Stimulated activated CD4-positive, alpha-beta T cell treated with anti-CD3 and anti-CD28 coated beads, Interleukin-15, amount 100 ng/mL, for 24 hours (primary cell): Measurements from ENCODE around the gene CLIC3.

Experiments used
- DNase-seq: peaks from one replicate; pipeline ENCODE4 v3.0.0-alpha.2; 2020

Gene CLIC3

GRCh38 chr9:136950656-136951276, 45.6 kb downstream of the CLIC3 start:
- no peak for DNase-seq

GRCh38 chr9:136949817-136950655, 46.3 kb downstream of the CLIC3 start:
- peak; percentile 98 for DNase-seq

DNA sequence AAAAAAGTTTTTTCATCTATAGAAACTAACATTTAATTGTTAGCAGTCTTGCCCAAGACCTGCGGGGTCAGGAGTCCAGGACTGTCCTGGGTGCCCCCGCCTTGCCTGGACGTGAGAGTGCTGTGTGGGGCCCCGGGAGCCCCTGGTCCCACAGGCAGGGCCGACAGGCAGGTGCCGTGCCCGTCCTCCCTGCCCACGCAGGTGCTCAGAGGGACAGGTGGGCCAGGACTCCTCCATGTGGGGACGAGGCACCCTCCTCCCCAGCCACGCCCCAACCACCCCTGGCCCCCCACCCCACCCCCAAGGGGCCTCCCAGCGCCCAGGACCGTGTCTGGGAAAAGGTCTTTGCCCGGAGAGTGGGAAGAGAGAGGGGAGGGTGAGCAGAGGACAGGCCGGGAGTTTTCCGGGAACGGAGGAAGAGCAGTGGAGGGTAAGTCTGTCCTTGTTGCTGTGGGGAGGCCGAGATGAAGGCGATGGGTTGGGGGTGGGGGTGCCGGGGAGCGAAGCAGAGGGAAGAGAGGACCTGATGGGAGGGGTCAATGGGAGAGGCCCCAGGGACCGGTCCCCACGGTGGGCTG, 47.0 kb downstream of the CLIC3 start:
- peak; percentile 31 for DNase-seq

DNA sequence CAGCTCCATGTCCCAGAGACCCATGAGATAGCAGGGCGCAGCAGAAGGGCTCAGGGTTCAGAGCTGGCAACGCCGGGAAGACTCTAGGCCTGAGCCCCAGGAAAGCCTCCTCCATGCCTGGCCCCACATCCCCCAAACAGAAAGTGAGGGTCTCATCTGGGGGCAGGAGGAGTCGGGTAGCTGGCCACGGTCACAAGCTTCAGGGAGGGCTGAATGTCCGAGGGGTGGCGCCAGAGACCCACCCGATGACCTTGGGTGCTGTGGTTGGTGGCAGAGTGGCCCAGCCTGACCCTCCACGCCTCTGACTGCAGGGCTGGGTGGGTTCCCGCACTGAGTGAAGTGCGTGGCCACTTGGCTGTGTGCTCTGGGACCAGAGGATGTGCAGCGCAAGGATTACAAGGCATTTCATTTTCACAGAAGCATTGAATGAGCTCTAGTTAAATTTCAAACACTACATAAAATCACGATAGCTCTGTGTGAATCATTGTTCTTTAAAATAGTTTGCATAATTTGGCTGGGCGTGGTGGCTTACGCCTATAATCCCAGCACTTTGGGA, 48.3 kb downstream of the CLIC3 start:
- DNase-seq: no peak

DNA sequence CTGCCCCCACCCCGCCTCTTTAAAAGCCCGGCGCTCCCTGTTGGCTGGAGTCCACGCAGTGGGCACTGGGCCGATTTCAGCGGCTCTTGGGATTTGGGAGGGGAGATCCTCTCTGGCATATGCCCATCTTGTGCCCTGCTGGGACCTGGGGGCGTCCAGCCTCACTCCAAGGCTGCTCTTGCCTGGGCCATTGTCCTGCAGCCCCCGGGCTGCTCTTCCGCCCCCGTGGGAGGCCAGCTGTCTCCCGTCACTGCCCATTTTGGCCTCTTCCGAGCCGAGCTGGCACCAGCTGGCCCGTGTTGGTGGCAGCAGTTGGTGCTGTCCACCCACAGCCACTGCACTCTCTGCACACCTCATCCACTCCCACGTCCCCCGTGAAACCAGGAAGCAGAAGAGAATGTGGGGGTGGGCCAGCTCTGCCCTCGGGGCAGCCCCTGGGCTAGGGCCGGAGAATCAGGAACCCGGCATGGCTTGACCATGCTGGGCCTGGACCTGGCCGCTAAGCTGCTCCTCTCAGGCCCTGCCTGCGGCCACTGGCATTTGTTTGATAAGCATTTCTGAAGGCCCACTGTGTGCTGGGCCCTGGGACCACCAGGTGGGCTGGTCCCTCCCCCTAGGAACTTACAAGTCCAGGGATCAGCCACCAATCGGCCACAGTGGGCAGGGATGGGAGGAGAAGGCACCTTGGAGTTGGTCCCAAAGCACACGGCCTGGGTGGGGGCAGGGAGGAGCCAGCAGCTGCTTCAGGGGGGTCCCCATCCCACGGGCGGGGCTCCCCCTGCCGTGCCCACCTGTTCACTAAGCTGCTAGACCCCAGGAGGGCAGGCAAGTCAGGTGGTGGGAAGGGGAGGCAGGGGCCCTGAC, 49.1 kb downstream of the CLIC3 start:
- DNase-seq: no peak

GRCh38 chr9:136946228-136947027, 49.9 kb downstream of the CLIC3 start:
- DNase-seq: no peak

- DNase-seq: no peak
Observed at GRCh38 chr9:136945333-136946227, 50.8 kb downstream of the CLIC3 start.
